CD4-positive, alpha-beta T cell treated with Interleukin-17A for 1 hour (primary cell): ENCODE data around the gene GATD1.
"Not testable (repeated sequence)": the region's sequence is repeated elsewhere in the genome, so short reads cannot be mapped to it uniquely, and the experiment has no call there.

Experiments
- DNase-seq: peaks from one replicate; pipeline ENCODE4 v3.0.0-alpha.2; 2020

The GATD1 gene

DNA sequence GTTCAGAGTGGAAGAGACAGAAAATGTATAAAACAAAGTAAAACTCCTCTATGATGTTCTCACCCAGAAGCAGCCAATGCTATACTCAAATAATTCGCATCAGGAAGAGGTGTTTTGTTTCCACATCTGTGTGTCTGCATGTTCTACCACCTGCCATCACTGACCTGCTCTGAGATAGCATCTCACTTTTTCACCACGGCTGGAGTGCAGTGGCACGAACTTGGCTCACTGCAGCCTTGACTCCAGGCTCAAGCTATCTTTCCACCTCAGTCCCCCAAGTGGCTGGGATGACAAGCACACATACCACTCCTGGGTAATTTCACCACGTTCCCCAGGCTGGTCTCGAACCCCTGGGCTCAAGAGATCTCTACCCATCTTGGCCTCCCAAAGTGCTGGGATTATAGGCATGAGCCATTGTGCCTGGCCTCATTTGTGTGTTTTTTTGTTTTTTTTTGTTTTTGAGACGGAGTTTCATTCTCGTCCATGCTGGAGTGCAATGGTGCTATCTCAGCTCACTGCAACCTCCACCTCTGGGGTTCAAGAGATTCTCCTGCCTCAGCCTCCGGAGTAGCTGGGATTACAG lies 15.7 kb downstream of the GATD1 start:
- no peak for DNase-seq

DNA sequence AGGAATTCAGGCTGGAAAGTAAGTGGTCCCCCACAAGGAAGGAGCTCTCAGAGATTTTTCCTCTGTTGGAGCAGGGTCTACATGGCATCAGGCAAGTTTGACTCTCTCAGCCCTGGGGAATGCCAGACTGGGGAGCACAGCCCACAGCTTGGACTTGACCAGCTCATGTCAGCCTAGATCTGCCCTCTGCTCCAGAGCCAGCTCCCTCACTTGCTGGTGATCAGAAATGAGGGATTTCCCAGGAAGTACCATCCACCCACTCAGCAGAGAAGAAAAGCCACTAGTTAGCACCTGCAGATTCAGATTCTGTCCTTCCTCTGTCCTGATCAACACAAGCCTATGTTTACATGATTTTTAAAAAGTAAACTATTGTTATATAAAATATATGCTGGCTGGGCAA lies 17.1 kb downstream of the GATD1 start:
- no peak for DNase-seq

GRCh38 chr11:749731-750130 lies 27.6 kb downstream of the GATD1 start:
- no peak for DNase-seq

- DNase-seq, result no peak
Observed at GRCh38 chr11:748007-748359, 29.3 kb downstream of the GATD1 start.

GRCh38 chr11:747158-748006 lies 29.9 kb downstream of the GATD1 start, which contains the start of gene TALDO1:
TALDO1 (plus strand) TSS chr11:747464; CDS start chr11:747482, 18 bp downstream.
- peak; percentile 85 for DNase-seq

DNA sequence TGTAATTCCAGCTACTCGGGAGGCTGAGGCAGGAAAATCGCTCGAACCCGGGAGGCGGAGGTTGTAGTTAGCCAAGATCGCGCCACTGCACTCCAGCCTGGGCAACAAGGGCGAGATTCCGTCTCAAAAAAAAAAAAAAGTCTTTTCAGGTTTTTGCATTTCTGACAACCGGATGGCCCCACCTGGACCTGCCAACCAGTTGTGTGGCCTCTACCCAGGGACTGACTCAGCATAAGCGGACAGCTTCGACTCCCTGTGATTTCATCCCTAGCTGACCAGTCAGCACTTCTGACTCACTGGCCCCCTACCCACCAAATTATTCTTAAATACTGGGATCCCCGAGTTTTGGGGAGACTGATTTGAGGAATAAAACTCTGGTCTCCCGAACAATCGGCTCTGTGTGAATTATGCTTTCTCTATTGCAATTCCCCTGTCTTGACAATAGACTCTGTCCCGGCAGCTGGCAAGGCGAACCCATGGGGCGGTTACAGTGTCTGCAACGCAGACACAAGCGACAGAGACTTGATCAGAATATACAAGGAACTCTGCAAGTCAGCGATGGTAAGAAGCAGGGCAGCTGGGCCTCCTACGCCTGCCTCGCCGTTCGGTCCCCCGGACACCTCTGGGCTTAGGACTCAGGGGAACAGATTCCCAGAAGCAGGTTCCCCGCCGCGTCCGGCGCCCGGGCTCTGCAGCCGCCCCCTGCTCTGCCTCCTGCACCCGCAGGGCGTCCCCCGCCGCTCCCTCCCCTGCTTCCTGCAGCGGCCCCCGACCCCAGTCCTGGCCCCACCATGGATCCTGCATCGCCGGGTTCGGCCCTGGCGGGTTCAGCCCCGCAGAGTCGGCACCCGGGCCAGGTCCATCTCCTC lies 30.8 kb downstream of the GATD1 start:
- peak; percentile 32 for DNase-seq

DNA sequence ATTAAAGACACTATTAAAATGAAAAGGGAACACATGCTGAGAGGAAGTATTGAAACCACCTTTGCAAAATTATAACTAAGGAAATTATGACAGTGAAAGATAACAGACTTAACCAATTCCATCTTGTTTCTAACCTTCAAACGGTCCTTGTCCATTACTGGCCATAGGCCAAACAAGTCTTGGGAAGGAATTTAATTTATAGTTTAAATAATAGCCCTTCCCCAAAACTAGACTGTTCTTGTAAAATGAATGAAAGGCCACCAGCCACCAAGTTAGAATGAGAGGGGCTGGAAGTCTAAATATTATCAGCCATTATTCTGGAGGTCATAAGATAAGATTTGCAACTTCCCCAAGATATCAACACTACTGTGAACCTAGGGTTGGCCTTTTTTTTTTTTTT lies 31.9 kb downstream of the GATD1 start:
- no peak for DNase-seq

- DNase-seq, result no peak
Observed at GRCh38 chr11:742571-743201, 34.6 kb downstream of the GATD1 start.

GRCh38 chr11:742156-742546 lies 35.1 kb downstream of the GATD1 start:
- no peak for DNase-seq

- DNase-seq, result not testable (repeated sequence)
Observed at GRCh38 chr11:737899-738298, 39.4 kb downstream of the GATD1 start.

GRCh38 chr11:737366-737765 lies 39.9 kb downstream of the GATD1 start:
- no peak for DNase-seq

DNA sequence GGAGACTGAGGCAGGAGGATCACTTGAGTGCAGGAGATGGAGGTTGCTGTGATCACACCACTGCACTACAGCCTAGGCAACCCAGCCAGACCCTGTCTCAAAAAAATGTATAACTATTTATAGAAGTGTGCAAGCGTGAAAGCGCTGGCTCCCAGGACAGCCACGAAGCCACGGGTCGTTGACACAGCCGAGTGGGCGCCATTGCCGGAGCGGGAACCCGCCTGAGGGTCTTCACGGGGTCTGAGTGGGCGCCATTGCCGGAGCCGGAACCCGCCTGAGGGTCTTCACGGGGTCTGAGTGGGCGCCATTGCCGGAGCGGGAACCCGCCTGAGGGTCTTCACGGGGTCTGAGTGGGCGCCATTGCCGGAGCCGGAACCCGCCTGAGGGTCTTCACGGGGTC lies 42.7 kb downstream of the GATD1 start:
- DNase-seq, result not testable (repeated sequence)

DNA sequence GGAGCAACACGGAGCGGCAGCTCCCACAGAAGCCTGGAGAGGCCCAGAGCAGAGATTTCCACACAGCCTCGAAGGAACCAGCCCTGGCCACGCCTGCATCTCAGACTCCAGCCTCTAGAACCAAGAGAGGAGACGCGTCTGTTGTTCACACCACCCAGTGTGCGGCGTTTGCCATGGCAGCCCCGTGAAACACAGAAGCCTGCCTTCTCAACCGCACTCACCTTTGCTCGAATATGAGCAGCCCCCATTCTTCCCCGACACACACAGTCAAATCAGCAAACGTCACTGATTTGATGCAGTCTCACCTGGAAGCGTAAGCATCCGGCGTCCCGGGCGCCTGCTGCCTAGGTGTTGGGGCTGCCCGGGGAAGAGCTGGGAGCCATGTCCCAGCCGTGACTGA lies 44.2 kb downstream of the GATD1 start:
- DNase-seq, result no peak

- DNase-seq, result no peak
Observed at GRCh38 chr11:729492-730074, 47.7 kb downstream of the GATD1 start.

- no peak for DNase-seq
Observed at GRCh38 chr11:728901-729491, 48.3 kb downstream of the GATD1 start.

DNA sequence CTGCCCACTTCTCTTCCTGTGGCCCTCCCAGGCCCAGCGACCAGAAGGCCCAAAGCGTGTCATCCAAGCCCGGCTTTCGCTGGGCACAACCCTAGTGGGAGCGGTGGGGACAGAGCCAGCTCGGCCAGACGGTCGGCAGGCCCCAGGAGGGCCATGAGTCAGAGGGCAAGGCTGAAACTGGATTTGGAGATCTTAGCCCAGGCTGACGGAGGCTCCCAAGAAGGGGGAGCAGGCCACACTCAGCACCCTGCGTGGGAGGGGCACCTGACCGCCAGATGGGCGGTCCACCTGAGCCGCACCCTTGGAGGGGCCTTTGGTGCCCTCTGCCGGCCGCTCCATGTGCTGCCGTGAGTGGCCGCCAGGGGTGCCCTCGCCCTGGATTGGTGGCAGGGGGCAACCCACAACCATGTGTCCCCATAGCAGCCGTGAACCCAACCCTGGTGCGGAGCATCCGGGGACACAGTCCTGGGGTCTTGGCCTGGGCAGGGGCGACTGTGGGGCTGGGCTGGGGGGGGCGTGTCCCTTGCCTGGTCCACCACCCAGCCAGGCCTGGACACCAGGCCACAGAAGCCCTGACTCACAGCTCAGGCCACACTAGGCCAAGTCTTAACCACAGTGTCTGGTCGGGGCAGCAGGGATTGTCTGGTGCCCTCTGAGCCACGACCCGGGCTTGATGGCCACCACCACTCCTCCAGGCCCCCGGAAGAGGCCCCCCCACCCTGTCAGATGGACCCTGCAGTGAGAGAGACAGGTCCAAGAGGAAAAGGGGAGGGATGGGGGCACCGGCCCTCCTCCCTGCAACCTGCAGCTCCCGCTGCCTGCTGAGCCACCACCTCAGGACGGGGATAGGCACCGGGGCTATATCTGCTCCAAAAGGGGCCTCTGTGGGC lies 49.2 kb downstream of the GATD1 start:
- DNase-seq, result peak; percentile 84

DNA sequence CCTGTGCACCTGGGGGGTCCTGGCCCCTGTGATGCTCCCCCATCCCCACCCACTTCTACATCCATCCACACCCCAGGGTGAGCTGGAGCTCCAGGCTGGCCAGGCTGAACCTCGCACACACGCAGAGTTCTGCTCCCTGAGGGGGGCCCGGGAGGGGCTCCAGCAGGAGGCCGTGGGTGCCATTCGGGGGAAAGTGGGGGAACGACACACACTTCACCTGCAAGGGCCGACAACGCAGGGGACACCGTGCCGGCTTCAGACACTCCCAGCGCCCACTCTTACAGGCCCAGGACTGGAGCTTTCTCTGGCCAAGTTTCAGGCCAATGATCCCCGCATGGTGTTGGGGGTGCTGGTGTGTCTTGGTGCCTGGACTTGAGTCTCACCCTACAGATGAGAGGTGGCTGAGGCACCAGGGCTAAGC lies 50.0 kb downstream of the GATD1 start:
- no peak for DNase-seq

DNA sequence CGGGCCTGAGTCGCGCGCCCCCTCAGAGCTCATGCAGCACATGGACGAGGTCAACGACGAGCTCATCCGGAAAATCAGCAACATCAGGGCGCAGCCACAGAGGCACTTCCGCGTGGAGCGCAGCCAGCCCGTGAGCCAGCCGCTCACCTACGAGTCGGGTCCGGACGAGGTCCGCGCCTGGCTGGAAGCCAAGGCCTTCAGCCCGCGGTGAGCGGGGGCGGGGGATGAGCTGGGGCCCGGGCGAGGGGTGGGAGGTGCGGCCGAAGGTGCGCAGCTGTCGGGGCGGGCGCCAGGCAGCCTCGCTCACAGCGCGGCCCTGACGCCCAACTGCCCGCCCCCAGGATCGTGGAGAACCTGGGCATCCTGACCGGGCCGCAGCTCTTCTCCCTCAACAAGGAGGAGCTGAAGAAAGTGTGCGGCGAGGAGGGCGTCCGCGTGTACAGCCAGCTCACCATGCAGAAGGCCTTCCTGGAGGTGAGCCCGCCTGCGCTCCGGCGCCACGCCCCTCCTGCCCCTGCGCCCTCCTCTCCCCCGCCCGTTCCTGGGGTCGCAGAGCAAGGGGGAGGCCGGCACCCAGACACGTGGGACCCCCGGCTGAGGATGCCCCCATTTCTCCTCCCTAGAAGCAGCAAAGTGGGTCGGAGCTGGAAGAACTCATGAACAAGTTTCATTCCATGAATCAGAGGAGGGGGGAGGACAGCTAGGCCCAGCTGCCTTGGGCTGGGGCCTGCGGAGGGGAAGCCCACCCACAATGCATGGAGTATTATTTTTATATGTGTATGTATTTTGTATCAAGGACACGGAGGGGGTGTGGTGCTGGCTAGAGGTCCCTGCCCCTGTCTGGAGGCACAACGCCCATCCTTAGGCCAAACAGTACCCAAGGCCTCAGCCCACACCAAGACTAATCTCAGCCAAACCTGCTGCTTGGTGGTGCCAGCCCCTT lies 50.7 kb downstream of the GATD1 start:
- peak; percentile 55 for DNase-seq

- no peak for DNase-seq
Observed at GRCh38 chr11:725624-726202, 51.6 kb downstream of the GATD1 start.
